Measurements from ENCODE around the gene TRIM49C. TPM values are rescaled to one million over a fixed set of nuclear protein-coding genes. Genes with fewer than 3 reads are reported as not detected.
"Not testable (repeated sequence)": the region's sequence is repeated elsewhere in the genome, so short reads cannot be mapped to it uniquely, and the experiment has no call there.

Gene TRIM49C
- total and polyA plus RNA-seq, 2 of the 8 experiments (the other 6 are each of a cell fraction or from before 2014, with no cell fraction given) = not detected

GRCh38 chr11:90085650-90086049, 54.7 kb downstream of the TRIM49C start, which contains the start of gene UBTFL1:
TSS of gene UBTFL1 (plus strand) at chr11:90085950. CDS start at chr11:90085950, 0 bp downstream.
- H3K79me1 ChIP-seq (ENCODE audit: low read depth, low read length); H4K8ac ChIP-seq (ENCODE audit: extremely low read depth, insufficient read depth, low read length); H3K56ac ChIP-seq (replicated peaks; ENCODE audit: insufficient read length, low read depth, low read length); H4K20me1 ChIP-seq (replicated peaks in 1 of 2; ENCODE audit: control insufficient read depth in 1 of 2, insufficient read depth in 2 of 2, low read length in 2 of 2); H3K23me2 ChIP-seq (ENCODE audit: low read depth, low read length); H2BK20ac ChIP-seq (ENCODE audit: low read length); H4K5ac ChIP-seq (ENCODE audit: insufficient read length, low read depth, low read length); H3K9me3 ChIP-seq (ENCODE audit: insufficient read depth in 2 of 2, low read depth in 1 of 2, low read length in 1 of 2); H3K4me3 ChIP-seq (ENCODE audit: extremely low read depth in 1 of 4, insufficient read depth in 2 of 4, low read depth in 3 of 4, low read length in 4 of 4); H2BK5ac ChIP-seq (ENCODE audit: low read depth, low read length); H3K18ac ChIP-seq (ENCODE audit: extremely low read depth, low read length); FAIRE-seq; H2AFZ ChIP-seq (ENCODE audit: low read length); H2BK15ac ChIP-seq (ENCODE audit: low read length); H2BK12ac ChIP-seq (ENCODE audit: low read depth, low read length); POLR2A ChIA-PET (ENCODE audit: partially characterized antibody); H3K4ac ChIP-seq (replicated peaks; ENCODE audit: insufficient read length, low read depth, low read length); H4K91ac ChIP-seq (replicated peaks; ENCODE audit: insufficient read length, low read length); H3K36me3 ChIP-seq (ENCODE audit: control insufficient read depth in 2 of 4, insufficient read depth in 4 of 4, low read length in 3 of 4); DNase-seq (ENCODE audit: low read depth in 1 of 2, low spot score in 2 of 2); H2BK120ac ChIP-seq (replicated peaks; ENCODE audit: low read depth, low read length); CTCF ChIA-PET (ENCODE audit: partially characterized antibody); H3K9ac ChIP-seq (replicated peaks in 1 of 4; ENCODE audit: extremely low read depth in 1 of 4, low read depth in 3 of 4, low read length in 3 of 4); H3K4me2 ChIP-seq (ENCODE audit: insufficient read depth in 1 of 2, low read depth in 2 of 2, low read length in 2 of 2); H3K27ac ChIP-seq (ENCODE audit: low read depth, low read length); H3K79me2 ChIP-seq (ENCODE audit: control insufficient read depth in 1 of 2, insufficient read depth in 2 of 2, low read length in 2 of 2); H3K14ac ChIP-seq (ENCODE audit: insufficient read length); H3K27me3 ChIP-seq (replicated peaks in 1 of 4; ENCODE audit: control insufficient read depth in 3 of 4, extremely low read depth in 1 of 4, insufficient read depth in 3 of 4, low read length in 3 of 4); H3K23ac ChIP-seq (ENCODE audit: insufficient read length); H2AK5ac ChIP-seq (ENCODE audit: low read depth, low read length); H3K4me1 ChIP-seq (replicated peaks in 1 of 4; ENCODE audit: control insufficient read depth in 3 of 4, insufficient read depth in 4 of 4, low read length in 3 of 4): not testable (repeated sequence)
- 86% methylated on average over 2 of the region's 3 CpGs; no CpG with 5 or more reads in 1 of the 2 experiments for WGBS, 2 experiments (ENCODE audit: extremely low coverage in 1 of 2, insufficient coverage in 1 of 2, insufficient read length in 1 of 2, insufficient replicate concordance in 2 of 2, low coverage in 1 of 2, low lambda C conversion rate in 2 of 2, missing lambda C conversion rate in 1 of 2)

GRCh38 chr11:90088731-90089130, 57.8 kb downstream of the TRIM49C start:
- H2BK120ac ChIP-seq (replicated peaks; ENCODE audit: low read depth, low read length); H3K36me3 ChIP-seq (ENCODE audit: control insufficient read depth in 2 of 4, insufficient read depth in 4 of 4, low read length in 3 of 4); POLR2A ChIA-PET (ENCODE audit: partially characterized antibody); H3K14ac ChIP-seq (ENCODE audit: insufficient read length); DNase-seq (ENCODE audit: low read depth in 1 of 2, low spot score in 2 of 2); H3K56ac ChIP-seq (replicated peaks; ENCODE audit: insufficient read length, low read depth, low read length); CTCF ChIA-PET (ENCODE audit: partially characterized antibody); H3K9me3 ChIP-seq (ENCODE audit: insufficient read depth in 2 of 2, low read depth in 1 of 2, low read length in 1 of 2); FAIRE-seq; H3K4me3 ChIP-seq (ENCODE audit: extremely low read depth in 1 of 4, insufficient read depth in 2 of 4, low read depth in 3 of 4, low read length in 4 of 4); H3K79me2 ChIP-seq (ENCODE audit: control insufficient read depth in 1 of 2, insufficient read depth in 2 of 2, low read length in 2 of 2); H4K5ac ChIP-seq (ENCODE audit: insufficient read length, low read depth, low read length); H3K9ac ChIP-seq (replicated peaks in 1 of 4; ENCODE audit: extremely low read depth in 1 of 4, low read depth in 3 of 4, low read length in 3 of 4); H4K8ac ChIP-seq (ENCODE audit: extremely low read depth, insufficient read depth, low read length); H2AFZ ChIP-seq (ENCODE audit: low read length); H3K27me3 ChIP-seq (replicated peaks in 1 of 4; ENCODE audit: control insufficient read depth in 3 of 4, extremely low read depth in 1 of 4, insufficient read depth in 3 of 4, low read length in 3 of 4); H2BK12ac ChIP-seq (ENCODE audit: low read depth, low read length); H3K4me2 ChIP-seq (ENCODE audit: insufficient read depth in 1 of 2, low read depth in 2 of 2, low read length in 2 of 2); H3K79me1 ChIP-seq (ENCODE audit: low read depth, low read length); H4K20me1 ChIP-seq (replicated peaks in 1 of 2; ENCODE audit: control insufficient read depth in 1 of 2, insufficient read depth in 2 of 2, low read length in 2 of 2); H3K27ac ChIP-seq (ENCODE audit: low read depth, low read length); H3K4me1 ChIP-seq (replicated peaks in 1 of 4; ENCODE audit: control insufficient read depth in 3 of 4, insufficient read depth in 4 of 4, low read length in 3 of 4); H2AK5ac ChIP-seq (ENCODE audit: low read depth, low read length); H3K4ac ChIP-seq (replicated peaks; ENCODE audit: insufficient read length, low read depth, low read length); H3K23me2 ChIP-seq (ENCODE audit: low read depth, low read length); H2BK20ac ChIP-seq (ENCODE audit: low read length); H2BK15ac ChIP-seq (ENCODE audit: low read length); H3K18ac ChIP-seq (ENCODE audit: extremely low read depth, low read length); H2BK5ac ChIP-seq (ENCODE audit: low read depth, low read length); H4K91ac ChIP-seq (replicated peaks; ENCODE audit: insufficient read length, low read length); H3K23ac ChIP-seq (ENCODE audit: insufficient read length): not testable (repeated sequence)
- WGBS, 2 experiments (ENCODE audit: extremely low coverage in 1 of 2, insufficient coverage in 1 of 2, insufficient read length in 1 of 2, insufficient replicate concordance in 2 of 2, low coverage in 1 of 2, low lambda C conversion rate in 2 of 2, missing lambda C conversion rate in 1 of 2) = 68% methylated on average over 2 of the region's 2 CpGs; no CpG with 5 or more reads in 1 of the 2 experiments

Measured in H1 (cell line).